K562 (cell line): ENCODE results near the gene TBRG1. TPM values are rescaled to one million over a fixed set of nuclear protein-coding genes. Genes with fewer than 3 reads are reported as not detected.

ENCODE experiments used
- ATAC-seq: fragments of 200-7000 bp; cut with Tn5 transposase; 3 replicates; pipeline ENCODE4 v1.9.1; 2020; ENCODE audit warnings: moderate library complexity
- BruUV-seq: library from RNA; stranded (reverse); fragments of 400-500 nt; replicated peaks from 2 replicates; lab custom pipeline; 2021; lab: Mats Ljungman, UMichigan
- CTCF ChIA-PET: fragments of 300-600 bp; formaldehyde crosslinking; extraction: SDS; loops from one replicate; lab custom pipeline; 2021; ENCODE audit warnings: low intra/inter-chr PET ratio; lab: Yijun Ruan, JAX
- POLR2A ChIA-PET: fragments of 300-600, 350-650 bp; sonication (Branson Sonifier 250); formaldehyde crosslinking; extraction: SDS; loops from one replicate; lab custom pipeline; 2021; ENCODE audit warnings: antibody characterized with exemption, inconsistent platforms; lab: Yijun Ruan, JAX
- DNase-seq, 4 experiments: peaks; one replicate each; pipeline versions ENCODE4 v3.0.0 to v3.0.0-alpha.2; 2011 to 2018; ENCODE audit warnings: low spot score in 3 of 4, mixed read lengths in 3 of 4; ENCODE audit errors: extremely low read depth in 1 of 4
- FAIRE-seq: peaks from 2 replicates; lab custom pipeline; 2011; peaks lifted over from hg19 to GRCh38; lab: Jason Lieb, UNC
- H2AFZ ChIP-seq: 2 replicates; pipeline ENCODE4 v1.6.0; 2011; ENCODE audit warnings: low read depth, low read length, control low read depth, inconsistent platforms
- H3K27ac ChIP-seq: fragments of 200-600 bp; 3 replicates; pipeline ENCODE4 v1.8.0; 2011; ENCODE audit warnings: low read depth, mild to moderate bottlenecking, control low read depth, inconsistent platforms, low read length, moderate library complexity, mixed read lengths; ENCODE audit errors: extremely low read depth
- H3K27me3 ChIP-seq, 2 experiments: fragments of 300-600 bp in 1 of 2; 2 replicates in 1 of 2; 3 replicates in 1 of 2; pipeline versions ENCODE4 v1.6.0 to v1.8.0; 2011; ENCODE audit warnings: inconsistent platforms in 2 of 2, low read length in 2 of 2, mild to moderate bottlenecking in 1 of 2, mixed read lengths in 1 of 2, moderate library complexity in 1 of 2; ENCODE audit not compliant: control insufficient read depth in 2 of 2, insufficient read depth in 2 of 2
- H3K36me3 ChIP-seq: fragments of 300-600 bp; 3 replicates; pipeline ENCODE4 v1.8.0; 2011; ENCODE audit warnings: mild to moderate bottlenecking, low read length, inconsistent platforms; ENCODE audit not compliant: control insufficient read depth, insufficient read depth
- H3K4me1 ChIP-seq, 2 experiments: fragments of 200-600 bp in 1 of 2; replicated peaks in 1 of 2; 2 replicates in 1 of 2; 3 replicates in 1 of 2; pipeline versions ENCODE4 v1.5.1 to v1.8.0; 2011; ENCODE audit warnings: inconsistent platforms in 2 of 2, low read length in 2 of 2, mild to moderate bottlenecking in 1 of 2, mixed read lengths in 1 of 2, moderate library complexity in 1 of 2; ENCODE audit not compliant: control insufficient read depth in 2 of 2, insufficient read depth in 2 of 2
- H3K4me2 ChIP-seq: 2 replicates; pipeline ENCODE4 v1.6.1; 2011; ENCODE audit warnings: low read length, control low read depth, inconsistent platforms, mixed read lengths; ENCODE audit not compliant: insufficient read depth
- H3K4me3 ChIP-seq: fragments of 200-600 bp; sonication (generic), shearing (Covaris generic); 2 replicates; pipeline ENCODE4 v1.5.1; 2016; ENCODE audit warnings: control low read depth, inconsistent platforms
- H3K79me2 ChIP-seq: fragments of 200-600 bp; 3 replicates; pipeline ENCODE4 v1.8.0; 2011; ENCODE audit warnings: low read length, inconsistent platforms; ENCODE audit not compliant: control insufficient read depth, insufficient read depth
- H3K9ac ChIP-seq, 2 experiments: 2 replicates each; pipeline versions ENCODE4 v1.6.0 to v1.6.1; 2011; ENCODE audit warnings: low read depth in 2 of 2, low read length in 2 of 2, control low read depth in 1 of 2, inconsistent platforms in 1 of 2, mild to moderate bottlenecking in 1 of 2, mixed read lengths in 1 of 2; ENCODE audit not compliant: insufficient read depth in 1 of 2
- H3K9me1 ChIP-seq: one replicate; pipeline ENCODE4 v1.6.0; 2011; ENCODE audit warnings: inconsistent platforms, mild to moderate bottlenecking, low read length, moderate library complexity; ENCODE audit not compliant: control insufficient read depth, insufficient read depth
- H3K9me3 ChIP-seq: replicated peaks from 2 replicates; pipeline ENCODE4 v1.5.1; 2011; ENCODE audit warnings: low read depth, low read length, inconsistent platforms; ENCODE audit not compliant: control insufficient read depth, insufficient read depth
- H4K20me1 ChIP-seq: replicated peaks from 2 replicates; pipeline ENCODE4 v1.6.1; 2011; ENCODE audit warnings: low read length, inconsistent platforms, mixed read lengths; ENCODE audit not compliant: control insufficient read depth, insufficient read depth
- FOXJ2 ChIP-seq: fragments of 200-800 bp; sonication (Bioruptor generic); IDR thresholded peaks from 2 replicates; pipeline ENCODE4 v1.6.1; 2016; ENCODE audit warnings: missing genetic modification characterization, missing compliant biosample characterization
- RFX1 ChIP-seq: fragments of 450-650 bp; IDR thresholded peaks from 2 replicates; pipeline ENCODE4 v1.6.1; 2016; ENCODE audit warnings: mild to moderate bottlenecking, moderate library complexity
- SAFB ChIP-seq: fragments of 200-400 bp; formaldehyde crosslinking; IDR thresholded peaks from 2 replicates; pipeline ENCODE4 v1.6.1; 2017; ENCODE audit warnings: low read depth, low read length, borderline replicate concordance
- ZNF584 ChIP-seq: fragments of 200-800 bp; sonication (Bioruptor generic); IDR thresholded peaks from 2 replicates; pipeline ENCODE4 v1.6.1; 2016; ENCODE audit warnings: low read depth, mild to moderate bottlenecking, missing genetic modification characterization, missing compliant biosample characterization
- WGBS: fragments of 100-300 bp; shearing (Covaris generic); methylation state at CpG from one replicate; pipeline ENCODE4 v1.1.6; 2016; ENCODE audit warnings: low coverage, mixed read lengths; ENCODE audit not compliant: insufficient coverage; ENCODE audit errors: missing lambda C conversion rate; 5-methylcytosine and 5-hydroxymethylcytosine counted together
- in situ Hi-C: fragments of 300-500 bp; cut with MboI; formaldehyde crosslinking; loops from 4 replicates; pipeline ENCODE4 v1.15.0; 2018; ENCODE audit warnings: inconsistent platforms, mixed read lengths
- intact Hi-C: fragments of 100-400 bp; cut with micrococcal nuclease; formaldehyde crosslinking; loops from 2 replicates; pipeline ENCODE4 v1.14.2; 2022
- polyA plus RNA-seq, 8 experiments: library from polyadenylated mRNA; depleted of rRNA in 4 of 8; stranded (reverse) in 5 of 8; unstranded in 3 of 8; fragments of >200 nt; fragmentation: Nextera tagmentation in 2 of 8; fragmentation: Illumina TruSeq in 1 of 8; extraction: Ambion mirVana in 2 of 8; extraction: Trizol in 1 of 8; gene quantifications; 2 replicates each; pipeline versions ENCODE4 v1.2.1 to v1.2.3, GENCODE V29; 2011 to 2014; ENCODE audit warnings: inconsistent platforms in 1 of 8, missing spikeins in 1 of 8
- total RNA-seq, 7 experiments: library from RNA; depleted of rRNA in 6 of 7; stranded (reverse); fragments of >200 nt in 6 of 7; fragmentation: Illumina TruSeq in 2 of 7; extraction: Trizol in 2 of 7; gene quantifications; 2 replicates each; pipeline versions ENCODE4 v1.2.1 to v1.2.3, GENCODE V29; 2011 to 2021; ENCODE audit warnings: low replicate concordance in 1 of 7
- TF ChIP-seq, protein P1 (sequence below): fragments of 200-800 bp; sonication (Bioruptor generic); IDR thresholded peaks from 2 replicates; pipeline ENCODE4 v1.6.1; 2017; ENCODE audit warnings: missing genetic modification characterization, missing compliant biosample characterization
- TF ChIP-seq, protein P2 (sequence below): IDR thresholded peaks from 2 replicates; pipeline ENCODE4 v1.6.1; 2011; ENCODE audit not compliant: insufficient read length; ENCODE audit errors: extremely low read depth

The TBRG1 gene
- total and polyA plus RNA-seq, 9 of the 15 experiments (the other 6 are each of a cell fraction or from before 2014, with no cell fraction given) = 8.7 to 30.0 (median 20.2) TPM

DNA sequence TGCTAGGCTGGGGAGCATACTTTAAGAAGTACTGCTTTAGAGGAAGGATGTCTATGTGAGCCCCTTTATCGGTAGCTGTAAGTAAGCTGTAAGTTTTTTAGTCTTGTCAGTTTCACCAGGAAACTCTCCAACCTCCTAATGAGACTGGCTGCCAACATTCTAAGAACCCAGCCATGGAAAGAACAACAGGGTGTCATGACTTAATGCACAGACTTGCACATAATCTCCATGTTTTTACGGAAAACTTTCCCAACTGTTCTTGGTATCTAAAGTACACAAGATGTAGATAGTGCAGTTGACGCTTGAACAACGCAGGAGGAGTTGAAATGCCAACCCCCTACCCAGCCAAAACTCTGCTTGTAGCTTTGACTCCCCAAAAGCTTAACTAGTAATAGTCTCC lies 43.9 kb upstream of the TBRG1 start (continued):
- TF ChIP-seq, protein P1, sequence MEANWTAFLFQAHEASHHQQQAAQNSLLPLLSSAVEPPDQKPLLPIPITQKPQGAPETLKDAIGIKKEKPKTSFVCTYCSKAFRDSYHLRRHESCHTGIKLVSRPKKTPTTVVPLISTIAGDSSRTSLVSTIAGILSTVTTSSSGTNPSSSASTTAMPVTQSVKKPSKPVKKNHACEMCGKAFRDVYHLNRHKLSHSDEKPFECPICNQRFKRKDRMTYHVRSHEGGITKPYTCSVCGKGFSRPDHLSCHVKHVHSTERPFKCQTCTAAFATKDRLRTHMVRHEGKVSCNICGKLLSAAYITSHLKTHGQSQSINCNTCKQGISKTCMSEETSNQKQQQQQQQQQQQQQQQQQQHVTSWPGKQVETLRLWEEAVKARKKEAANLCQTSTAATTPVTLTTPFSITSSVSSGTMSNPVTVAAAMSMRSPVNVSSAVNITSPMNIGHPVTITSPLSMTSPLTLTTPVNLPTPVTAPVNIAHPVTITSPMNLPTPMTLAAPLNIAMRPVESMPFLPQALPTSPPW (CRISPR knock-in tag) = no peak
- no peak for TF ChIP-seq SAFB

DNA sequence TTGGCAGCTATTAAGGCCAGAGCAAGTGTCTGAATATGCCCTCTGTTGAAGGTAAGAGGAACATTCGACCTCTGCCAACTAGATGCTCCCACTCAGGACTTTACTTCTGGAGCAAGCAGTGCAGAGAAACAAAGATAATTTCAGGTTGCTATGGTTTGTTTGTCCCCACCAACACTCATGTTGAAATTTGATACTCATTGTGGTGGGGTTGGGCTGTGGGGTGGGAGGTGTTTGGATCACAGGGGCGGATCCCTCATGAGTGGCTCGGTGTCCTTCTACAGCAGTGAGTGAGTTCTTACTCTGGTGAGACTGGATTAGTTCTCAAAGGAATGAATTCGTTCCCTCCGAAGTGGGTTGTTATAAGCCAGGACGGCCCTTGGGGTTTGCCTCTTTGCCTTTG lies 40.8 kb upstream of the TBRG1 start:
- POLR2A ChIA-PET = no interaction called here
- CTCF ChIA-PET = no interaction called here
- peak in 2 of 4 experiments; percentile 19 to 51 for DNase-seq
- H2AFZ ChIP-seq = peak overlapping the region; percentile 60; the same call in 1 of the 2 replicates
- no peaks in the 10 kb centered on the region for H3K9me1 ChIP-seq
- H3K79me2 ChIP-seq = no peaks in the 10 kb centered on the region
- no peak overlapping the region for H3K4me2 ChIP-seq
- H3K9ac ChIP-seq = no peak overlapping the region
- no peaks in the 10 kb centered on the region for H3K36me3 ChIP-seq
- intact Hi-C loops (loop anchor here (10.0 kb wide), 1 partner anchor 387 kb away; no protein-coding TSS in a partner anchor), in situ Hi-C loops (loop anchor here (25.0 kb wide), 1 partner anchor 520 kb away; no protein-coding TSS in a partner anchor)
- peak; percentile 89 for ATAC-seq
- BruUV-seq = no TSS peak
- H3K4me1 ChIP-seq = peaks cover 0 to 5% of the 10 kb centered on the region in 2 experiments; a peak in 3 of 5 replicates
- no peaks in the 10 kb centered on the region for H4K20me1 ChIP-seq
- 1% methylated on average over 5 of the region's 6 CpGs for WGBS
- FAIRE-seq = no peak
- no peak overlapping the region for H3K4me3 ChIP-seq
- no peak overlapping the region for H3K27ac ChIP-seq
- H3K27me3 ChIP-seq = no peaks in the 10 kb centered on the region
- no peaks in the 10 kb centered on the region for H3K9me3 ChIP-seq
- TF ChIP-seq RFX1 = peak; percentile 37; the same call in 1 of the 2 replicates
- peak; percentile 84 for TF ChIP-seq FOXJ2 (tag)
- TF ChIP-seq, protein P2, sequence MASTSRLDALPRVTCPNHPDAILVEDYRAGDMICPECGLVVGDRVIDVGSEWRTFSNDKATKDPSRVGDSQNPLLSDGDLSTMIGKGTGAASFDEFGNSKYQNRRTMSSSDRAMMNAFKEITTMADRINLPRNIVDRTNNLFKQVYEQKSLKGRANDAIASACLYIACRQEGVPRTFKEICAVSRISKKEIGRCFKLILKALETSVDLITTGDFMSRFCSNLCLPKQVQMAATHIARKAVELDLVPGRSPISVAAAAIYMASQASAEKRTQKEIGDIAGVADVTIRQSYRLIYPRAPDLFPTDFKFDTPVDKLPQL = no peak
- TF ChIP-seq, protein P1 (CRISPR knock-in tag) = peak; percentile 66
- no peak for TF ChIP-seq ZNF584
